COLO668 (cell line): ENCODE data around the gene CFAP65.

Experiments
- DNase-seq: peaks from one replicate; lab custom pipeline; 2025; ENCODE audit not compliant: unreplicated experiment; lab: John Stamatoyannopoulos, UW

CFAP65 gene

GRCh38 chr2:219032051-219032745 is 9.1 kb downstream of the CFAP65 start:
- no peak for DNase-seq

- no peak for DNase-seq
These were observed 10.1 kb downstream of the CFAP65 start for GRCh38 chr2:219031005-219031738.

- no peak for DNase-seq
These were observed 11.0 kb downstream of the CFAP65 start for GRCh38 chr2:219030177-219030940.

GRCh38 chr2:219029829-219030165 is 11.5 kb downstream of the CFAP65 start:
- peak; percentile 85 for DNase-seq

GRCh38 chr2:219028996-219029828 is 12.1 kb downstream of the CFAP65 start:
- no peak for DNase-seq

GRCh38 chr2:219028141-219028540 is 13.2 kb downstream of the CFAP65 start:
- DNase-seq: no peak

GRCh38 chr2:219027511-219028055 is 13.7 kb downstream of the CFAP65 start:
- no peak for DNase-seq

GRCh38 chr2:219026946-219027345 is 14.4 kb downstream of the CFAP65 start:
- DNase-seq: no peak

GRCh38 chr2:219025637-219026585 is 15.4 kb downstream of the CFAP65 start:
- no peak for DNase-seq

GRCh38 chr2:219024059-219024458 is 17.3 kb downstream of the CFAP65 start:
- DNase-seq: no peak

- no peak for DNase-seq
These were observed 18.2 kb downstream of the CFAP65 start for GRCh38 chr2:219023045-219023605.

- DNase-seq: no peak
These were observed 18.7 kb downstream of the CFAP65 start for GRCh38 chr2:219022616-219023015.

- no peak for DNase-seq
These were observed 19.3 kb downstream of the CFAP65 start for GRCh38 chr2:219022041-219022440.

GRCh38 chr2:219021591-219021990 is 19.7 kb downstream of the CFAP65 start:
- DNase-seq: no peak

- DNase-seq: no peak
These were observed 20.5 kb downstream of the CFAP65 start for GRCh38 chr2:219020604-219021365.

- DNase-seq: no peak
These were observed 21.9 kb downstream of the CFAP65 start for GRCh38 chr2:219019436-219019835.

GRCh38 chr2:219018726-219019125 is 22.6 kb downstream of the CFAP65 start:
- DNase-seq: no peak

GRCh38 chr2:219018286-219018685 is 23.0 kb downstream of the CFAP65 start:
- no peak for DNase-seq
